SK-N-SH treated with all-trans-retinoic acid at 6 μM for 48 hours (cell line): ENCODE results near the gene PRSS38.

Experiments used
- PATZ1 ChIP-seq: fragments of 250-450 bp; sonication (Bioruptor Pico); IDR thresholded peaks from 2 replicates; pipeline ENCODE4 v1.8.0; 2020; ENCODE audit warnings: mild to moderate bottlenecking, moderate library complexity, borderline replicate concordance
- ZNF70 ChIP-seq: fragments of 450-650 bp; formaldehyde crosslinking; IDR thresholded peaks from 2 replicates; pipeline ENCODE4 v1.5.0; 2020; ENCODE audit warnings: mild to moderate bottlenecking, moderate library complexity

GRCh38 chr1:227891223-227891954 lies 75.9 kb downstream of the PRSS38 start:
- TF ChIP-seq ZNF70 (CRISPR knock-in tag) (no peak), PATZ1 (CRISPR knock-in tag) (no peak)
